Measurements from ENCODE around the gene YPEL2.
"Not testable (repeated sequence)": the region's sequence is repeated elsewhere in the genome, so short reads cannot be mapped to it uniquely, and the experiment has no call there.

Gene YPEL2

GRCh38 chr17:59331129-59331928 is at the start of gene YPEL2:
Gene YPEL2 (plus strand): TSS chr17:59331655. CDS start chr17:59353410, 21,755 bp downstream.
- DNase-seq: peak; percentile 90

DNA sequence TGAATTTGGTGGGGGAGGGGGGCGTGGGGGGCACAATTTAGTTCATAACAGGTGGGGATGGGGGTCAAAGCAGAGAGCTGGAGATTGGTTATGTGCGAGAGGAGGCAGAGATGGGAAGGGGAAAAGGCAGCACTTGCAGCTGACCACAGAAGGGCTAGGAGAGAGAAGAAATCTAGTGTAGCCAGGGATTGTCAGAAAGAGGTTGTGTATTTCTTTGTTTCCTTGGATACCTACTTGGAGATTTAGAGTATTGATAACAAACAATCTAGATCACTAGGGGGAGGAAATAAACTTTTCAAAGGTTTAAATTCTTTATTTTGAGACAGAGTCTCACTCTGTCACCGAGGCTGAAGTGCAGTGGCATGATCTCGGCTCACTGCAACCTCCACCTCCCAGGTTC is 47.1 kb upstream of the YPEL2 start:
- DNase-seq: no peak

GRCh38 chr17:59287452-59287851 is 44.0 kb upstream of the YPEL2 start:
- DNase-seq: no peak

GRCh38 chr17:59287891-59288290 is 43.6 kb upstream of the YPEL2 start:
- no peak for DNase-seq

DNA sequence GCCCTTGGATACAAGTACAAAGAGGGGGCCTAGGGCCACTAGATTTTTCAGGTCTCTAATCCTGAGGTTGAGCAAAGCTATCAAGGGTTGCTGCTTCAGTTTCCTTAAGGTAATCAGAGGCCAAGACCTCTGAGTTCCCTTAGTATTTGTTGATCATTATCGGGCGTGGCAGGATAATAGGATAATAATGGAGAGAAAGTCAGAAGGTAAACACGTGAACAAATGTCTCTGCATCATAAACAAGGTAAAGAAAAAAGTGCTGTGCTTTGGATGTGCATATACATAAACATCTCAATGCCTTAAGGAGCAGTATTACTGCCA is 41.5 kb upstream of the YPEL2 start:
- no peak for DNase-seq

GRCh38 chr17:59290302-59290998 is 41.0 kb upstream of the YPEL2 start:
- not testable (repeated sequence) for DNase-seq

DNA sequence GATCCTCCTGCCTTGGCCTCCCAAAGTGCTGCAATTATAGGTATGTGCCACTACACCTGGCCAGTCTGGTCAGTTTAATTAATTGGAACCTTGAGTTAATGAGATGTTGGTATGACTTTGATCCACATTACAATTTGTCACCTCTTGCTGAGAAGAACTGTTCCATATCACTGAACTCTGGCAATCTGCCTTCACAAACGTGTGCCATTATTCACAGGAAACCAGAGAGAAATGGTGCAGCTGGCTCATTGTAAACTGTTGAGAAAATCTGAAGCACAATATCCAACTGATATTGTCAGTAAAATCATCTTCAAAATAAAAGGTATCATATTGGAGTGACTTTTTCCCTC is 39.3 kb upstream of the YPEL2 start:
- DNase-seq: no peak

- no peak for DNase-seq
Observed at GRCh38 chr17:59296190-59296589, 35.3 kb upstream of the YPEL2 start.

GRCh38 chr17:59298521-59298920 is 32.9 kb upstream of the YPEL2 start:
- no peak for DNase-seq

GRCh38 chr17:59299400-59300092 is 31.9 kb upstream of the YPEL2 start:
- no peak for DNase-seq

DNA sequence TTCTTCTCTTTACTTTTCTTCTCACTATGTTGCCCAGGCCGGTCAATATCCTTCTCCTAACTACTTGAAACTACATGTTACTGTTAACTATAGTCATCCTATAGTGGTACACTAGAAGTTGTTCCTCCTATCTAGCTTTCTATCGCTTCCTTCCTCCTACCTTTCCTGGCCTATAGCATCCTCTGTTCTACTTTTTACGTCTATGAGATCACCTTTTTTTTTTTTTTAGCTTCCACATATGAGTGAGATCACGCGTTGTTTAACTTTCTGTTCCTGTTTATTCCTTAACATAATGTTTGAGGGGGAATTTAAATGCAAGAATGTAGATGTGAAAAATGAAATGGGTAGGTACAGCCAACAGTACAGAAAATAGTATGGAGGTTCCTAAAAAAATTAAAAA is 30.5 kb upstream of the YPEL2 start:
- no peak for DNase-seq

DNA sequence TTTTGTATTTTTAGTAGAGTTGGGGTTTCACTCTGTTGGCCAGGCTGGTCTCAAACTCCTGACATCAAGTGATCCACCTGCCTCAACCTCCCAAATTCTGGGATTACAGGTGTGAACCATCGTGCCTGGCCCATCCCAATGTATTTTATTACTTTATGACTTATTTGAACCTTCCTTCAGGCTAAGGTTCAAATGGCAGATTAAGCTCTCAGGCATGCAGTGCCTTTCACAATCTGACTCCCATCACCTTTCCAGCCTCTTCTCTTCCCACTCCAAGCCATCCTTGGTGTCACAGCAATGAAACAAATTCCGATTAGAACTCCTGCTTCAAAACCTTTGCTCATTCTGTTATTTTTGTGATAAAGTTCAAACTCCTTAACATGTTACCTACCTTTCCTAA is 26.6 kb upstream of the YPEL2 start:
- DNase-seq: no peak

DNA sequence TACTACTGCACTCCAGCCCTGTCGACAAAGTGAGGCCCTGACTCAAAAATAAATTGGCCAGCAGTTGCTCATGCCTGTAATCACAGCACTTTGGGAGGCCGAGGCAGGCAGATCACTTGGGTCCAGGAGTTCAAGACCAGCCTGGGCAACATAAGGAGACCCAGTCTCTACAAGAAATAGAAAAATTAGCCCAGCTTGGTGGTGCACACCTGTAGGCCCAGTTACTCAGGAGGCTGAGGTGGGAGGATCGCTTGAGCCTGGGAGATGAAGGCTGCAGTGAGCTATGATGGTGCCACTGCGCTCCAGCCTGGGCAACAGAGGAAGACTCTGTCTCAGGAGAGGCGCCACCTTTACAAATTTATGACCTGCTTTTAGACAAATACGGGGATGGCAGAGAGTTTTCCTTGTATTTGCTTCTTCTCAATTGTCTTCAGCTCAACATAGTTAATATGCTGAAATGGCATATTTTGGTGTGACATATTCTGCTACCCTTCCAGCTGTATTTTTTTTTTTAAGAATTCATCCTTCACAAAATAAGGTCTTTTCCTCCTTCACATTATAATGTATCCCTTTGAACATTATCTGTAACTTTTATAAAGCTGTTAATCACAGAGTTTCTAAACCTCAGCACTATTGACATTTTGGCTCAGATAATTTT is 21.1 kb upstream of the YPEL2 start:
- no peak for DNase-seq

- DNase-seq: peak; percentile 33
Observed at GRCh38 chr17:59311051-59311468, 20.4 kb upstream of the YPEL2 start.

DNA sequence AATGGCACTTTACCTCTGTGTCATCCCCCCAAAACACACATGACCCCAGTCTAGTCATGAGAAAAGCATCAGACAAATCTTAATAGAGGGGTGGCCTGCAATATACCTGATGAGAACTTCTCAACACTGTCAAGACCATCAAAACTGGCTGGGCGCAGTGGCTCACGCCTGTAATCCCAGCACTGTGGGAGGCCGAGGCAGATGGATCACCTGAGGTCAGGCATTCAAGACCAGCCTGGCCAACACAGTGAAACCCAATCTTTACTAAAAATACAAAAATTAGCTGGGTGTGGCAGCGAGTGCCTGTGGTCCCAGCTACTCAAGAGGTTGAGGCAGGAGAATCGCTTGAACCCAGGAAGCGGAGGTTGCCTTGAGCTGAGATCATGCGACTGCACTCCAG is 19.9 kb upstream of the YPEL2 start:
- not testable (repeated sequence) for DNase-seq

DNA sequence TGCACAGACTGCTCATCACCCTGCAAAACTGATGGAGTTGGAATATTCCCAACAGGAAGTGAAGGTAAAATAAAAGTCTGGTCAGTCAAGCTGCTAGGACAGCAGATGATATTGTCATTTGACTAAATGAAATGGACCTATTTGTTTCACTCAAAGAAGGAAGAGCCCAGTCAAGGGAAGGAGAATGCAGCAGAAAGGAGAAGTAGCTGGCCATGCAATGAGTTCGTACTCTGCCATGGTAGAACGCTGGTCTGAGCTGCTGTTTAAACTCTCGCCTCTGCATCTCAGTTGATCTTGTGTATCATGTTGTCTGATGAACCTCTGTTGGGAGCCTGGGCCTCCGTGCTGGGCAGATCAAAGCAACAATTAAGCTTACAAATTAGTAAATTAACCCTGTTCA is 15.6 kb upstream of the YPEL2 start:
- DNase-seq: no peak

GRCh38 chr17:59327121-59327980 is 4.1 kb upstream of the YPEL2 start:
- no peak for DNase-seq

DNA sequence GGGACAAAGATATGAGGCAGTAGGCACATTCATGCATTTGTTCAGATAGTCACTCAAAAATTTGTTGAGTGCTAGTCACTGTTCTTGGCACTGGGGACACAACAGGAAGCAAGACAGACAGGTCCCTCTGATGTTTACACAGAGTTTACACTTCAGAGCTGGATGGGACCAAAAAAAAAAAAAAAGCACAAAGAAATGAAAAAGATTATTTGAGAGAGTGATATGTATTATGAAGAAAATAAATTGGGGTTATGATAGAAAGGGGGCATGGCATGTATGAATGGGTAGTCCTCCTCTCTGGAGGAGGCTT is 3.5 kb upstream of the YPEL2 start:
- DNase-seq: no peak

- no peak for DNase-seq
Observed at GRCh38 chr17:59328601-59329000, 2.9 kb upstream of the YPEL2 start.

- peak; percentile 56 for DNase-seq
Observed at GRCh38 chr17:59329176-59330052, 2.0 kb upstream of the YPEL2 start.

DNA sequence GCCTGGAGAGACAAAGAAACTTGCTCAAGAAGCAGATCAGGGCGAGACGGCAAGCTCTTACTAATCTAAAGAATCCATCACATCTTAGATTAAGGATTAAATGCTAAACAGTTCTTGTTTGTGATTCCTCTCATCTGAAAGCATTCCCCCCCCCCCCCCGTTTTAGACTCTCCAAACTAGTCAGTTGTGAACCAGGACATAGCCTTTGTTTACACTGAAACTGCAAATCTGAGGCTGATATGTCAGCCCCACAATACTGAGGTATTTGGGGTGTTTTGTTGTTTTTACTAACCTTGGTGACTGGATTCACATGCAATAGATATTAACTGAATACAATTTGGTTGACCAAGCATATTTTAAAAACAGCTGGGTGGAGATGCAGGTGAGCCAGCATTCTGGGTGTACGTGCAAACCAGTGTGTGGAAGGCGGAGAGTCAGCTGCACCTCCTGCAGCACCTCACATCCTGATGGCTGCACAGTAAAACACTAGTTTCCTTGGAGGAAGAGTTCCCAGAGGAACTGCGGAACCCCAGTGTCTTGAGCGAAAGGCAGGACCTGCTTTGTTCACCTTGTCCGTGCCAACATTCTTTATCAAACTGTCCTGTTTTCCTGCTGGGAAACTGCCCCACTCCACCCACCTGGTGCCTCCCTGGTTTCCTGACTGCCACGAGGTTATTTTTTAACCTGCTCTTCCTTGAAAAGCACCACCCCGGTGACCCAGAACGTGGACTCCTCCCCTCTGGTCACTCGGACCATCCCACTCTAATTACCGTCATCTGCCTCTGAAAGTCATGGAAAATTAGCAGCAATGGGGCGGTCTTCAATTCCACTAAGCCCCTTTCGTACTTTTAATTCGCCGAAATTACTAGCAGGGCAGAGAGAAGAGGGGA is 1.2 kb upstream of the YPEL2 start:
- no peak for DNase-seq

Measured in stimulated activated CD8-positive, alpha-beta memory T cell treated with anti-CD3 and anti-CD28 coated beads, Interleukin-4, amount 100 ng/mL, for 48 hours (primary cell).